CD4-positive, alpha-beta T cell treated with Interleukin-15 for 1 hour (primary cell): Measurements from ENCODE around the gene DGKI.

ENCODE experiments used
- DNase-seq: peaks from one replicate; pipeline ENCODE4 v3.0.0-alpha.2; 2020

Gene DGKI

GRCh38 chr7:137871170-137871915 is 24.6 kb upstream of the DGKI start:
- DNase-seq: no peak

GRCh38 chr7:137870684-137871083 is 23.9 kb upstream of the DGKI start:
- DNase-seq: no peak

GRCh38 chr7:137870078-137870477 is 23.3 kb upstream of the DGKI start:
- no peak for DNase-seq

- no peak for DNase-seq
These were observed 22.5 kb upstream of the DGKI start for GRCh38 chr7:137869260-137869659.

DNA sequence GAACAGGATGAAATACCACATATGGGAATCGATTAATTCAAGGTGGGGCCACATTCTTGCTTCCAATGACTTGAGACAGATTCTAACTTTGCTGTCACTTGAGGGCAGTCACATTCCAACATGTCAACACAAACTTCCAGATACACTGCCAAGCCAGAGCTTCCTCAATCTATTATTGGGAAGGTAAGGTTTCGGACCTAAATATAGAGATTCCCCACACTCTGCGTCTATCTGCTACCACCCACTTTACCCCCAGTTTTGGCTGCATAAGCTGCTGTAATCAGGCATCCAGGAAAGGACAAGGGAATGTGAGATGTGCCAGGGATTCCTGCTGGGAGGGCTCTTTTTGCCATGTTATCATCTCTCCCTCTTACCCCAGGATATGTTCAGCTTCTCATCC is 20.5 kb upstream of the DGKI start:
- no peak for DNase-seq

DNA sequence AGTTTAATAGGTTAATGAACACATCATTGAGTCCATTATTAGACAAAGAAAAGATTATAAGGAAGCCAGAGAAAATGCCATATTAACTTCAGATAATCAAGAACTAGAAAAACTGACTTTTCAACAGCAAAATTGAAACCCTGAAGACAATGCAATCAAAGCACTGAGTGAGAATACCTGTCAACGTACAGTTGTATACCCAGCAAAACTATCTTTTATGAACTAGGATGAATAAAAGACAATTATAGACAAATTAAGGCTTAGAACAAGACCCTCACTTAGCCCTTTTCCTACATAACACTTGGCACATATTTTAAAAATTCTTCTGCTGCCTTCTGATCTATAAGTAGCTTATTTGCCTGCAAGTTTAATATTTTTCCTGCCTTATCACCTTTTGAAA is 19.0 kb upstream of the DGKI start:
- DNase-seq: no peak

- DNase-seq: no peak
These were observed 16.2 kb upstream of the DGKI start for GRCh38 chr7:137862964-137863363.

GRCh38 chr7:137862358-137862757 is 15.6 kb upstream of the DGKI start:
- DNase-seq: no peak

DNA sequence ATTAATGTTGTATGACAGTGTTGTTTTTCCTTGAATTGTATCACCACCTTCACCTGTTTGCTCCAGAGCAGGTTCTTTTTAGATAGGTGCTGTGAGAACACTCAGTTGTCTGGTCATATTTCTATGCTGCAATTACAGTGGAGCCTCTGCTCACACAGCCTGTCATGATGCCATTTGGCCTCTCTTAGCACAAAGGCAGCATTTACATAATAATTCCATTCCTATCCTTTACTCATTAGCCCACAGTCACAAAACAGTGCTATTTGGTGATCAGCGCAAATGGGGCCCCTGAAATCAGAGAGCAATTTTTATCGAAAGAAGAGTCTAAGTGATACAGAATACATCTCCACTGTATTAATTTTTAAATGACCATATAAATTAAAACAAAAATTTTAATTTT is 13.8 kb upstream of the DGKI start:
- DNase-seq: no peak

- DNase-seq: no peak
These were observed 6.3 kb upstream of the DGKI start for GRCh38 chr7:137853053-137853452.

- DNase-seq: no peak
These were observed 5.3 kb upstream of the DGKI start for GRCh38 chr7:137852108-137852507.

- no peak for DNase-seq
These were observed 4.5 kb upstream of the DGKI start for GRCh38 chr7:137850972-137851945.

- no peak for DNase-seq
These were observed 3.8 kb upstream of the DGKI start for GRCh38 chr7:137850571-137850970.

DNA sequence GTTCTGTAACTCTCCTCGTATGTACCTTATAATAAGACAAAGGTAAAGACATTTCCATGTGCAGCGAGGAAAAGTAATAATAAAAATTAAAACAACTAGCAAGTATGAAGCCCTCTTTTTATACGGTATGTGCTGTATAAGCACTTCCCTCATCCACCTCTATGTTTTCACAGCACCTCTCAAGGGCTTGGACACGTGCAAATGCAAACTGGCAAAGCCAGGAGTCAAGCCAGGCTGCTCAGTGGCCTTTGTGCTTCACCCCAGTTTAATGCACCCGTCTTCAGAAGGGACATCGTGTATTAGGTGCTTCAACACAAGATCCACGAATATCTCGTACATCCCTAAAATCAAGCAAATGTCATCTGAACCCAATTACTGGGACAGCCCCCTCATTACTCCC is 1.3 kb upstream of the DGKI start:
- no peak for DNase-seq

- DNase-seq: no peak
These were observed 835 bp upstream of the DGKI start for GRCh38 chr7:137847568-137848050.

DNA sequence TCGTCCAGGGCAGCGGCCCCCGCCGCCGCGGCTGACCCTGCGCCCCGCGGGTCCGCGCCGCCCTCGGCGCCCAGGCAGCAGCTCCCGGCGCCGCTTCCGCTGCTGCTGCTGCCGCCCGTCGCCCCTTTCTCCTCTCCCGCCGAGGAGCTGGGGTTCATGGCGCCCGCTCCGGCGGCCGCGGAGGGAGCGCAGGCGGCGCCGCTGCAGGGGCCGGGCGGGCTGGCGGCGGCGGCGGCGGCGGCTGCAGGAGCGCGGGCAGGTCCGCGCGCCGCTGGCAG is 286 bp downstream of the DGKI start:
- no peak for DNase-seq

DNA sequence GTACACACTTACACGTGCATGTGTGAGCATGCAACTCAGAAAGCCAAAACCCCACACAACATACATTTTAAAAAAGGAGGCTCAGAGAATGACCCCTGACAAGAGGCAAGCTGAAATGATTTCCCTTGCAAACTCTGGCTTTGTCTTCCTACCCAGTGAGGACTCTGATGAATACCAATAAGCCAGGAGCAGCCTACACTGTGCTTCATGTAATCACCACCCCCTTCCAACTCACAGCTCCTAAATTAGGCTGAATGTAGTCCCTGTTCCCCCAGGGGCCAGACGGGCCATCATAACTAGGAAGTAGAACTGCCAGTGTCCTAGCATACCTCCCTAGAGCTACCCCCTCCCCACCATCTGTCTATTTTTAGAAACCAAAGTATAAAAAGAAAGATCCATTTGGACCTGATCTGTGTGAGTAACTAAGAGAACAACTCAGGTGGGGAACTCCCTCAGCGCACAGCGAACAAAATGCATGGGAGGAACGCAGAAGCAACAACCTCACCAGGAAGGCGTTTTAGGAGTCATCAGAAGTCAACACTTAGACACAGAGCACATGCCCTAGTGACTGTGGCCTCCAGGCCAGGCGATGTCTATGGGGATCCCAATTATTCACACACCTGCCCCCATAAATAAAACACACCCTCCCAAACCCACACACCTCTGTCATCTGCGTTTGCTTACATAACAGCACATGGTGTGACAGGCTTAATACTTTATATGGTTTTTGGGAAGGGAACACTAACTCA is 1.9 kb downstream of the DGKI start:
- no peak for DNase-seq

DNA sequence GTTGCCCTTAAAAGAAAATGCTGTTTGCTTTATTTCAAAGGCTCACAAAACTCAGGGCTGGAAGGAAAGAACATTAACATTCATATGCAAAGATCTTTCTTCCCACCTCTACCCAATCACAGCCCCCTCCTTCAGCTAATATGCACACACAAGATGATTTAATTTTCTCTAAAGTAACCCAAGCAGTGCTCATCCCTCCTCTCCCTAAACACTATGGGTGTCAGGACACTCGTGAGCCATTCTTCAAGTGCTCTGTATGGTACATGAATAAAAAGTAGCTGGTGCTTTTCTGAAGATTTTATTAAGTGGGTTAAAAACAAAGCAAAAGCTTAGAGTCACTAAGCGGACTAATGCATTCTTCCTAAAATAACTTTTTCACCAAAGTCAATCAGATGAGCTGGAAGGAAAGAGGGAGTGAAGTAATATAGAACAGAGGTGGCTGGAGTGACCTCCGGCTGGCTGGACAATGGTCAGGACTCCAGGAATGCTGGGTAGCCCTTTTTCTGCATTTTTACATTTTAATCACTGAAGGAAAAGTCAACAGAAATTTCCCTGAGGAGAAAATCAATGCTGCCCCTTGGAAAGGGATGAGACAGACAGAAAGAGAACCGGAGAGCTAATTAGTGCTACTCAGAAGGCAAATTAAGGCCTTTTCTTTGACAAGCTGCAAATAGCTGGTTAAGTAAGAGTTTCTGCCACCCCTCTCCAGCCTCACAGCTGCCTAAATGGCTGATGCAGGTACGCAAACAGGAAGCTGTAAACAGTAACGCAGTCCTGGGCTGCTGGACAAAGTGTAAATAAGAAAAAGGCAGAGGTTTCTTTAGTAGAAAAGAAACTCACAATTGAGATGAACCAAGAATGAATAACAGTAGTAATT is 6.6 kb downstream of the DGKI start:
- no peak for DNase-seq

DNA sequence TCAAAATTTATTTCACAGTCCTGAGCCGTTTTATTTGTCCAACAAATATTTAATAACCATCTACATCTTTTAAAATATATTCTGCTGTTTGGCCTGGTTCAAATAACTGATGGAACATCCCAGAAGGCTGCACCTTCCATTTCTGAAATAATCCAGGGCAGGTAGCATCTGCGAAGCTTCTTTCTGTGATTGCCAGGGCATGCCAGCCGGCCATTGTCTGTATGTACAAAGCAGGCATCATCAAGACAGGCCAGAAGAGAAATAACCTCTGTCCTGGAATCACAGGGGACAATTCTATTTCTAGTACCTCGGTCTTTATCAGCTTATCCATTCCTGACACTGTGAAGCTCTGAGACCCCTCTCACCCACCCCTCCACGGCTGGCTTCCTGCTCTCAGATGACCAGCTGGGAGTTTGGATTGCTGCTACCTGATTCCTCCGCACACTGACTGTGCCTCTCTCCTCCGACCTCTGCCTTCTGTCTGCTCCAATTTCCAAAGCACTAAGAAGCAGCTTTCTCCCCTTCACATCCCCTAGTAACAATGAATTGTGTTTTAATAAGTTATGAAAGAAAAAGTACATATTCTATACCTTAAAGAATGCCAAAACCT is 8.0 kb downstream of the DGKI start:
- no peak for DNase-seq

DNA sequence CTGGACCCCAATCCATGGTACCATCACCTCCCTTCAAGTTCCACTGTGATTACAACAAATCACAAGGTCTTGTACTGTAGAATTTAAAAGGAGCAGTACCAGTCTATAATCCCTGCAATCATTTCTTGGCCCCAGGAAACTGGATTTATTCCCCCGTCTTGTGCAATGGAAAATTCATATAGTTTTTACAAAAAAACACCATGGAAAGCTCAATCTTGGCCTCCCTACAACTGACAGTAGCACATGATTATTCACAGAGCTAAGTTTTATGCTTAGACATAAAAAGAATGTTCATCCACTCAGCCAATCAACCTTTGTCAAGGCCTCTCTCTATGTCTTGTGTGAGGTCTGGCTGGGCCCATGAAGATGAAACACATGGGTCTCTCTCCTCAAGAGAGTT is 10.2 kb downstream of the DGKI start:
- DNase-seq: no peak

GRCh38 chr7:137836113-137836509 is 10.7 kb downstream of the DGKI start:
- DNase-seq: no peak

- no peak for DNase-seq
These were observed 11.2 kb downstream of the DGKI start for GRCh38 chr7:137835486-137836112.
